AG08395 (cell line): ENCODE measurements around the gene MT1E.
"Not testable (repeated sequence)": the region's sequence is repeated elsewhere in the genome, so short reads cannot be mapped to it uniquely, and the experiment has no call there.

Experiments
- DNase-seq: peaks from one replicate; pipeline ENCODE4 v3.0.0; 2012; ENCODE audit warnings: mixed read lengths, low spot score

The MT1E gene

GRCh38 chr16:56672171-56672570 is 46.6 kb downstream of the MT1E start:
- not testable (repeated sequence) for DNase-seq

DNA sequence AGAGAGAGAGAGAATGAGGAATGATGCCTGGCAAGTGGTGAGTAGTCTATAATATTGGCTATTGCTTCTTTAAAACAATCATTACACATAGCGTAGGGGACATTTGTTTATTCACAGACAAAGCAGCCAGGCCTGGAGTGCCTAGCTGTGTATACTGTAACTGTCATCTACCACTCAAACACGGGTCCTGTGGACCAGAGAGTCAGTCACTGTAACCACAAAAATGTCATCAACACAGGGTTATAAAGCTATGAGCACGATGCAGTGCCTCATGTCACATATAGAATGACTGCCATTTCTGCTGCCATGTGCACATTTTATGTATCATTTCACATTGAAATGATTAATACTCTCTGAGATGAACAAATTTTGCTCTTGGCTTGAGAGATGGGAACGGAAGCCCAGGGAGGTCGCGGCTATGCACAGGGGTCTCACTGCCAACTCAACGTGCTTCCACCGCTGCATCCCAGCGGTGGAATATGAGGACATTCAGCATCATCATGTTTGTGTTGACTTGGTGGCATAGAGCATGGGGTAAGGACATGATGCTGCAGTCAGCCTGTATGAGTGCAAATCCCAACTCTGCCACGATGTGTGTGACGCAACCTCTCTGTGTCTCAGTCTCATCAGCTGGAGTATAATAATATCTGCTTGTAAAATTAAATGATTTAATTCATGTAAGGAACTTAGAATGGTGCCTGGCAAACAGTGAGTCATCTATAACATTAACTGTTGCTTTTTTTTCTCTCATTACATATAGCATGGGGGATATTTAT is 47.4 kb downstream of the MT1E start:
- DNase-seq, result no peak

- DNase-seq, result no peak
These were observed 48.3 kb downstream of the MT1E start for GRCh38 chr16:56673921-56674320.

DNA sequence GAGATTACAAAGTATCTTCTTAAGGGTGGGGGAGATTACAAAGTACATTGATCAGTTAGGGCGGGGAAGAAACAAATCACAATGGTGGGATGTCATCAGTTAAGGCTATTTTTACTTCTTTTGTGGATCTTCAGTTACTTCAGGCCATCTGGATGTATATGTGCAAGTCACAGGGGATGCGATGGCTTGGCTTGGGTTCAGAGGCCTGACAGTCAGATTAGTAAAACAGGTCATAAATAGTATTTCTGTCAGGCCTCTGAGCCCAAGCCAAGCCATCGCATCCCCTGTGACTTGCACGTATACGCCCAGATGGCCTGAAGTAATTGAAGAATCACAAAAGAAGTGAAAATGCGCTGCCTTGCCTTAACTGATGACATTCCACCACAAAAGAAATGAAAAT is 49.0 kb downstream of the MT1E start:
- not testable (repeated sequence) for DNase-seq

DNA sequence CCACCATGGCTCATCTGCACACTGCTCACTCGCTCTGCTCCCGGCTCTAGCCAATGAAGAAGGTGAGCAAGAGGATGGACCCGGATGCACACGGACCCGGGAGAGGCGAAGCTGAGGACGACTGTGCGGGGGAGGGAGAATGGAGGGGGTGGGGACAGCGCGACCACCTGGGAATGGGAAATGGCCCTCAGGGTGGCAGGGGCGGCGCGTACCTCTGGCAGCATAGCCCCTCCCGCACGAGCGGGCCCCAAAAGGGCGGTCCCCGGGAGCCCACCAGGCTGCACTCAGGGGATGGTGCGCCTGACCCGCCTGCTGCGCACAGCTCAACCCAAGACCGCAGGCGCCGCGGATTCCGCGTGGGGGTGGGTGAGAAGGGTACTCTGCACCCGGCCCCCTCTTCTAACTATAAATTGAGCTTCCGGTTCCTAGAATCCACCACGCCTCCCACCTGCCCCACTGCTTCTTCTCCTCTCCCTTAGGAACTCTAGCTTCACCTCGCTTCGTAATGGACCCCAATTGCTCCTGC is 50.2 kb downstream of the MT1E start:
- no peak for DNase-seq
